Testis (tissue), 3 donors: ENCODE data around the gene SHC2. TPM values are rescaled to one million over a fixed set of nuclear protein-coding genes. Genes with fewer than 3 reads are reported as not detected.
"Not testable (repeated sequence)": the region's sequence is repeated elsewhere in the genome, so short reads cannot be mapped to it uniquely, and the experiment has no call there.

ENCODE experiments used
- DNase-seq: peaks from one replicate; pipeline ENCODE4 v3.0.0-alpha.2; 2019
- H3K27ac ChIP-seq, 2 donors: fragments of 200-600 bp; sonication (generic); one replicate each; pipeline ENCODE4 v1.5.1; 2019
- H3K27me3 ChIP-seq: fragments of 200-600 bp; sonication (generic); one replicate; pipeline ENCODE4 v1.5.1; 2019
- H3K36me3 ChIP-seq: fragments of 200-600 bp; sonication (generic); one replicate; pipeline ENCODE4 v1.5.1; 2017; ENCODE audit warnings: low read depth; ENCODE audit errors: missing control alignments
- H3K4me1 ChIP-seq: fragments of 200-600 bp; sonication (generic); one replicate; pipeline ENCODE4 v1.5.1; 2019
- H3K4me3 ChIP-seq, 2 donors: fragments of 200-600 bp; sonication (generic); one replicate each; pipeline ENCODE4 v1.5.1; 2017 to 2019
- H3K9me3 ChIP-seq: fragments of 200-600 bp; sonication (generic); one replicate; pipeline ENCODE4 v1.5.1; 2017
- CTCF ChIP-seq, 3 experiments: fragments of 450-650 bp in 2 of 3; fragments of 200-600 bp in 1 of 3; sonication (generic) in 1 of 3; IDR thresholded peaks; one replicate each; pipeline ENCODE4 v1.5.1; 2016 to 2019; ENCODE audit warnings: antibody characterized with exemption in 3 of 3, mild to moderate bottlenecking in 2 of 3, moderate library complexity in 1 of 3
- POLR2A ChIP-seq: fragments of 450-650 bp; IDR thresholded peaks from one replicate; pipeline ENCODE4 v1.6.1; 2017; ENCODE audit warnings: antibody characterized with exemption, mild to moderate bottlenecking, moderate library complexity
- WGBS, 2 donors: methylation state at CpG; one replicate each; pipeline ENCODE4 v1.1.5; 2018; 5-methylcytosine and 5-hydroxymethylcytosine counted together
- intact Hi-C: fragments of 100-400 bp; cut with DNase I; formaldehyde crosslinking; loops from one replicate; pipeline ENCODE4 v1.15.1; 2023; ENCODE audit warnings: low total_unique reads
- polyA plus RNA-seq: library from polyadenylated mRNA; stranded (reverse); fragments of 350-450 nt; fragmentation: Illumina TruSeq; extraction: RNeasy Lipid Tissue Mini Kit (QIAGEN cat#74804); gene quantifications from one replicate; pipeline ENCODE4 v1.2.3, GENCODE V29; 2014; ENCODE audit warnings: low read depth, low replicate concordance; ENCODE audit not compliant: insufficient read depth
- total RNA-seq, 2 donors: library from RNA; depleted of rRNA; stranded (reverse); fragments of >200 nt; gene quantifications; one replicate each; pipeline ENCODE4 v1.2.3, GENCODE V29; 2016

Gene SHC2
- total and polyA plus RNA-seq, 3 donors from 2014 or later: 26.7 to 67.3 (median 57.8) TPM

- intact Hi-C loops: no loop called here
- TF ChIP-seq POLR2A: no peak
- no peak for TF ChIP-seq CTCF (IDR thresholded peaks at IDR 0.05)
Measured at GRCh38 chr19:389935-390289, 70.9 kb downstream of the SHC2 start.

GRCh38 chr19:389255-389934 lies 71.4 kb downstream of the SHC2 start:
- no peak overlapping the region for H3K27ac ChIP-seq
- H3K27me3 ChIP-seq: no peaks in the 10 kb centered on the region
- 75% methylated on average over 20 to 21 of the region's 21 CpGs for WGBS, 2 donors
- H3K36me3 ChIP-seq: no peaks in the 10 kb centered on the region
- DNase-seq: no peak
- H3K9me3 ChIP-seq: no peaks in the 10 kb centered on the region
- TF ChIP-seq POLR2A (no peak), CTCF (IDR thresholded peaks at IDR 0.05) (no peak)
- H3K4me1 ChIP-seq: no peaks in the 10 kb centered on the region
- intact Hi-C loops: no loop called here
- H3K4me3 ChIP-seq: no peak overlapping the region

More at GRCh38 chr19:389935-390289, 70.9 kb downstream of the SHC2 start:
- Histone ChIP-seq H3K4me3 (no peak overlapping the region), H3K27me3 (no peaks in the 10 kb centered on the region), H3K4me1 (no peaks in the 10 kb centered on the region), H3K36me3 (no peaks in the 10 kb centered on the region), H3K27ac (no peak overlapping the region), H3K9me3 (no peaks in the 10 kb centered on the region)
- WGBS, 2 donors: 82 to 87% methylated on average over 11 to 12 of the region's 12 CpGs
- no peak for DNase-seq

- no peak for TF ChIP-seq POLR2A
- TF ChIP-seq CTCF (IDR thresholded peaks at IDR 0.05): no peak
Measured at GRCh38 chr19:388691-389090, 72.1 kb downstream of the SHC2 start.

GRCh38 chr19:387777-388176 lies 73.1 kb downstream of the SHC2 start:
- H3K27ac ChIP-seq: no peak overlapping the region
- no peaks in the 10 kb centered on the region for H3K4me1 ChIP-seq
- H3K36me3 ChIP-seq: no peaks in the 10 kb centered on the region
- 84 to 94% methylated on average over 11 of the region's 21 CpGs for WGBS, 2 donors
- no peaks in the 10 kb centered on the region for H3K9me3 ChIP-seq
- no peak for TF ChIP-seq POLR2A
- no peak for TF ChIP-seq CTCF (IDR thresholded peaks at IDR 0.05)
- intact Hi-C loops: no loop called here
- H3K27me3 ChIP-seq: no peaks in the 10 kb centered on the region
- DNase-seq: no peak
- H3K4me3 ChIP-seq: no peak overlapping the region

More at GRCh38 chr19:388691-389090, 72.1 kb downstream of the SHC2 start:
- no peaks in the 10 kb centered on the region for H3K4me1 ChIP-seq
- no peak overlapping the region for H3K4me3 ChIP-seq
- intact Hi-C loops: no loop called here
- no peak for DNase-seq
- no peak overlapping the region for H3K27ac ChIP-seq
- WGBS, 2 donors: 78 to 85% methylated on average over 17 of the region's 17 CpGs
- no peaks in the 10 kb centered on the region for H3K36me3 ChIP-seq
- H3K9me3 ChIP-seq: no peaks in the 10 kb centered on the region
- H3K27me3 ChIP-seq: no peaks in the 10 kb centered on the region

GRCh38 chr19:386632-387301 lies 74.1 kb downstream of the SHC2 start:
- H3K9me3 ChIP-seq, H3K27ac ChIP-seq, H3K27me3 ChIP-seq, H3K4me3 ChIP-seq, H3K4me1 ChIP-seq, intact Hi-C loops, DNase-seq, H3K36me3 ChIP-seq: not testable (repeated sequence)
- 45 to 53% methylated on average over 11 to 13 of the region's 22 CpGs for WGBS, 2 donors

- H3K36me3 ChIP-seq, H3K27ac ChIP-seq, H3K9me3 ChIP-seq, DNase-seq, H3K4me3 ChIP-seq, H3K4me1 ChIP-seq, intact Hi-C loops, H3K27me3 ChIP-seq: not testable (repeated sequence)
- WGBS, 2 donors: 57 to 58% methylated on average over 8 of the region's 8 CpGs
Measured at GRCh38 chr19:386189-386588, 74.6 kb downstream of the SHC2 start.
